ENCODE data around the gene NCAPG2.
"Not testable (repeated sequence)": the region's sequence is repeated elsewhere in the genome, so short reads cannot be mapped to it uniquely, and the experiment has no call there.

The NCAPG2 gene

GRCh38 chr7:158710651-158711102 is 6.1 kb upstream of the NCAPG2 start:
- in situ Hi-C loops (cut with HindIII; ENCODE audit: low sequenced_read_pairs) = no loop called here

- in situ Hi-C loops (cut with HindIII; ENCODE audit: low sequenced_read_pairs) = no loop called here
These were observed 3.0 kb upstream of the NCAPG2 start for GRCh38 chr7:158707610-158708009.

- in situ Hi-C loops (cut with HindIII; ENCODE audit: low sequenced_read_pairs) = no loop called here
These were observed 2.3 kb upstream of the NCAPG2 start for GRCh38 chr7:158706710-158707590.

- in situ Hi-C loops (cut with HindIII; ENCODE audit: low sequenced_read_pairs) = no loop called here
These were observed 1.7 kb upstream of the NCAPG2 start for GRCh38 chr7:158706273-158706704.

- in situ Hi-C loops (cut with HindIII; ENCODE audit: low sequenced_read_pairs) = no loop called here
These were observed 738 bp upstream of the NCAPG2 start for GRCh38 chr7:158705234-158705850.

GRCh38 chr7:158703679-158704523 is 703 bp downstream of the NCAPG2 start:
- in situ Hi-C loops (cut with HindIII; ENCODE audit: low sequenced_read_pairs) = not testable (repeated sequence)

GRCh38 chr7:158702944-158703343 is 1.7 kb downstream of the NCAPG2 start:
- in situ Hi-C loops (cut with HindIII; ENCODE audit: low sequenced_read_pairs) = no loop called here

- in situ Hi-C loops (cut with HindIII; ENCODE audit: low sequenced_read_pairs) = no loop called here
These were observed 2.4 kb downstream of the NCAPG2 start for GRCh38 chr7:158702196-158702595.

GRCh38 chr7:158700008-158700407 is 4.6 kb downstream of the NCAPG2 start:
- in situ Hi-C loops (cut with HindIII; ENCODE audit: low sequenced_read_pairs) = no loop called here

GRCh38 chr7:158699341-158699740 is 5.3 kb downstream of the NCAPG2 start:
- in situ Hi-C loops (cut with HindIII; ENCODE audit: low sequenced_read_pairs) = no loop called here

- in situ Hi-C loops (cut with HindIII; ENCODE audit: low sequenced_read_pairs) = no loop called here
These were observed 5.9 kb downstream of the NCAPG2 start for GRCh38 chr7:158698657-158699195.

- in situ Hi-C loops (cut with HindIII; ENCODE audit: low sequenced_read_pairs) = not testable (repeated sequence)
These were observed 7.0 kb downstream of the NCAPG2 start for GRCh38 chr7:158697597-158697996.

GRCh38 chr7:158695726-158696452 is 8.7 kb downstream of the NCAPG2 start:
- in situ Hi-C loops (cut with HindIII; ENCODE audit: low sequenced_read_pairs) = no loop called here

GRCh38 chr7:158695056-158695455 is 9.5 kb downstream of the NCAPG2 start:
- in situ Hi-C loops (cut with HindIII; ENCODE audit: low sequenced_read_pairs) = no loop called here

- in situ Hi-C loops (cut with HindIII; ENCODE audit: low sequenced_read_pairs) = no loop called here
These were observed 10.0 kb downstream of the NCAPG2 start for GRCh38 chr7:158694650-158695049.

GRCh38 chr7:158689488-158689887 is 15.1 kb downstream of the NCAPG2 start:
- in situ Hi-C loops (cut with HindIII; ENCODE audit: low sequenced_read_pairs) = no loop called here

- in situ Hi-C loops (cut with HindIII; ENCODE audit: low sequenced_read_pairs) = no loop called here
These were observed 17.2 kb downstream of the NCAPG2 start for GRCh38 chr7:158687406-158687805.

- in situ Hi-C loops (cut with HindIII; ENCODE audit: low sequenced_read_pairs) = no loop called here
These were observed 18.9 kb downstream of the NCAPG2 start for GRCh38 chr7:158685693-158686092.

GRCh38 chr7:158684329-158684728 is 20.3 kb downstream of the NCAPG2 start:
- in situ Hi-C loops (cut with HindIII; ENCODE audit: low sequenced_read_pairs) = no loop called here

- in situ Hi-C loops (cut with HindIII; ENCODE audit: low sequenced_read_pairs) = no loop called here
These were observed 21.1 kb downstream of the NCAPG2 start for GRCh38 chr7:158683541-158683940.
